Measurements from ENCODE around the gene TPMT.

GRCh38 chr6:18177286-18177965 is 22.5 kb upstream of the TPMT start:
- no peak for TF ChIP-seq CTCF (IDR thresholded peaks at IDR 0.05)
- no peak for TF ChIP-seq POLR2A (IDR thresholded peaks at IDR 0.05)
- no peak for TF ChIP-seq POLR2AphosphoS5 (IDR thresholded peaks at IDR 0.05)

Measured in prostate gland (tissue), 2 donors.